GM10248 (cell line): ENCODE results near the gene TSPAN12.

Experiments used
- CTCF ChIA-PET: fragments of 300-600 bp; sonication (Branson Sonifier 250); formaldehyde crosslinking; extraction: SDS; loops from one replicate; lab custom pipeline; 2021; ENCODE audit warnings: antibody characterized with exemption; lab: Yijun Ruan, JAX
- POLR2A ChIA-PET: fragments of 350-650 bp; sonication (Branson Sonifier 250); formaldehyde crosslinking; extraction: SDS; loops from one replicate; lab custom pipeline; 2020; ENCODE audit warnings: antibody characterized with exemption; lab: Yijun Ruan, JAX
- DNase-seq: peaks from one replicate; pipeline ENCODE4 v3.0.0; 2012; ENCODE audit errors: extremely low spot score
- TF ChIP-seq, protein P1 (sequence below): IDR thresholded peaks from 2 replicates; pipeline ENCODE4 v1.5.1; 2012; ENCODE audit warnings: mild to moderate bottlenecking, low read depth; ENCODE audit errors: extremely low read depth, missing control alignments, control extremely low read depth

TSPAN12 gene

DNA sequence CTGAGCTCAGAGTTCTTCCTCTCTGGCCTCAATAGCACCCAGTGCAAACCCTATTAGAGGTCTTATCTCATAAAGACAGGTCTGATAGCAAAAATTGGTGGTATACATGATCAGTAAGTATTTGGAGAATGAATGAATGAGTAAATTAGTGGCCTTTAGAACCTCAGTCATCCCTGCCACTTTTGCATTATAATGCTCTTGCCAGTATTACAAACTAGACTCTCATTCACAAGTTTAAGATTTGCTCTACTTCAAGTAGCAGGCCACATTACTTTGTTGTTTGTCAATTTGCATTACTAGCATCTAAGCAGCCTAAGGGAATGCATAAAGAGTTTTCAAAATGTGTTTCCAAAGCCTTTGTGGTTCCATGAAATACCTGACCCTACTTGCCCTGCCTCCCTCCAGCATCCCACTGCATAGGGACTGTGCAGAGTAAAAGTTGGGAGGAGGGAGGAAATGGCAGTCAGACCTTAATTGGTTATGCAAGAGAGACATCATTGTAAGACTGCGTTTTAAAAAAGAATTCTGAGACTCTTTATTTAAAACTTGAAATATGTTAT is 21.3 kb downstream of the TSPAN12 start:
- DNase-seq = no peak
- POLR2A ChIA-PET = no interaction called here
- TF ChIP-seq, protein P1, sequence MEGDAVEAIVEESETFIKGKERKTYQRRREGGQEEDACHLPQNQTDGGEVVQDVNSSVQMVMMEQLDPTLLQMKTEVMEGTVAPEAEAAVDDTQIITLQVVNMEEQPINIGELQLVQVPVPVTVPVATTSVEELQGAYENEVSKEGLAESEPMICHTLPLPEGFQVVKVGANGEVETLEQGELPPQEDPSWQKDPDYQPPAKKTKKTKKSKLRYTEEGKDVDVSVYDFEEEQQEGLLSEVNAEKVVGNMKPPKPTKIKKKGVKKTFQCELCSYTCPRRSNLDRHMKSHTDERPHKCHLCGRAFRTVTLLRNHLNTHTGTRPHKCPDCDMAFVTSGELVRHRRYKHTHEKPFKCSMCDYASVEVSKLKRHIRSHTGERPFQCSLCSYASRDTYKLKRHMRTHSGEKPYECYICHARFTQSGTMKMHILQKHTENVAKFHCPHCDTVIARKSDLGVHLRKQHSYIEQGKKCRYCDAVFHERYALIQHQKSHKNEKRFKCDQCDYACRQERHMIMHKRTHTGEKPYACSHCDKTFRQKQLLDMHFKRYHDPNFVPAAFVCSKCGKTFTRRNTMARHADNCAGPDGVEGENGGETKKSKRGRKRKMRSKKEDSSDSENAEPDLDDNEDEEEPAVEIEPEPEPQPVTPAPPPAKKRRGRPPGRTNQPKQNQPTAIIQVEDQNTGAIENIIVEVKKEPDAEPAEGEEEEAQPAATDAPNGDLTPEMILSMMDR = no peak
- CTCF ChIA-PET = interaction anchor here (1.2 to 2.0 kb wide), 3 partner anchors 13 to 45 kb away, joined by 3 to 7 read pairs (median 4); partner anchors contain the start of gene TSPAN12

DNA sequence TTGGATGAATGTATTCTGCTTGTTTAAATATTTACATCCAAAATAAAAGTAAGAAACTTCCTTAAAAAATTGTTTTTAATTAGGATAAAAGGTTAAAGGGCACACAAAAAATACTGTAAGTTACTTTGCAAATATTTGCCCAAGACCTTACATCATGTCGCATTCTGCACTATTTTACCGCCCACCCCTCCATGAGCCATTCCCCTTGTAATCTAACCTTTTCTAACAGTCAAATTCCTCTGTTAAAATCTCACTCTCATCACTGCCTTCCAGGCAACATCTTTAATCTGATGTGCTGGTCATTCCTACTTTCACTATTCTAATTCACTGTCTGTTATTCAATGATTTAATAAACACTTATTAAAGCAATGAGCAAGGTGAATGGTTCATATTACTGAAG is 23.2 kb downstream of the TSPAN12 start:
- CTCF ChIA-PET = interaction anchor here (1.0 to 2.1 kb wide), 6 partner anchors 9 to 42 kb away, joined by 3 to 7 read pairs (median 5); partner anchors contain the start of gene TSPAN12
- POLR2A ChIA-PET = no interaction called here
- TF ChIP-seq, protein P1 = no peak
- DNase-seq = no peak

DNA sequence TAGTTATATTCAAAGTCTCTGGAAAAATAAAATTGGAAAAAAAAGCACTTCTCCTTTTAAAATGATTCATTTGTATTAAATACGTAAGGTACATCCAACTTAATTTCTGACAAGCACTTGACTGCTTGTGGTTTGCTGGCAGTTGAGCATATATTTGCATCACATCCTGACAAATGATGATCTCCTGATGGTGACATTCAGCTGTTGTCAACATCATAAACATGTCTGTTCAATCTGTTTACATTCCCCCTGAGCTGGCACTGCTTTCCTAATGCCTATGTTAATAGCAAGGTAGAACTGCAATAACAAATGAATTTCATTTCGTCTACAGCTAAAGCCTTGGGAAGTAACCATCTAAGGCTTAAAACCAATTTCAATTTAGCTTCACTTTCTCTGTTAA is 24.4 kb downstream of the TSPAN12 start:
- ChIA-PET POLR2A (no interaction called here), CTCF (interaction anchor here (1.0 to 2.1 kb wide), 5 partner anchors 10 to 41 kb away, joined by 3 to 11 read pairs (median 6); partner anchors contain the start of gene TSPAN12)
- TF ChIP-seq, protein P1 = no peak
- DNase-seq = no peak

DNA sequence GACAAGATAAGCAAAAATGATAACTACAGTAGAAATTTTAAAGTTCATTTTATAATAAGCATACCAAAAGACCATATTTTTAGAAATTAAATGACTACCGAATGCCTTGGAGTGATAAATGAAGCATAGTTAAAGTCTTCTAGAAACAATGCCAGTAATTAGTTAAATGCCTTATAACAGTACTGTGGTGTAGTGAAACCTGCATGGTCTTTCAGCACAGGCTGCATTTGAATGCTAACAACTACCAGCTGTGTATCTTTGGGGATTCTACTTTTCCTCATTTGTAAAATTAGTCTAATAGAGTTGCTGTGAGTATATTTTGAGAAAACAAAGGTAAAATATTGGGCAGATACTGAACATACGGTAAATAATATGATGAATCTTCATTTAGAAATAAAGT is 25.1 kb downstream of the TSPAN12 start:
- CTCF ChIA-PET = interaction anchor here (0.9 to 2.1 kb wide), 4 partner anchors 11 to 40 kb away, joined by 3 to 11 read pairs (median 5); no protein-coding TSS in a partner anchor
- no peak for DNase-seq
- TF ChIP-seq, protein P1 = no peak
- POLR2A ChIA-PET = no interaction called here

DNA sequence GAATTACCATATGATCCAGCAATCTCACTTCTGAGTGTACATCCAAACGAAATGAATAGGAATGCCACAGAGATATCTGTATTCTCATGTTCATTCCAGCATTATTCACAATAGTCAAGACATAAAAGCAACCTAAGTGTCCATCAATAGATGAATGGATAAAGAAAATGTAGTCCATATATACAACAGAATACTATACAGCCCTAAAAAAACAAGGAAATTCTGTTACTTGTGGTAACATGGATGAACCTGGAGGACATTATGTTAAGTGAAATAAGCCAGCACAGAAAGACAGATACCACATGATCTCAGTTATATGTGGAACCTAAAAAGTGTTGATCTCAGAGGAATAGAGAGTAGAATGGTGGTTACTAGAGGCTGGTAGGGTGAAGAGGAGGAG is 26.7 kb downstream of the TSPAN12 start:
- POLR2A ChIA-PET = no interaction called here
- no peak for DNase-seq
- CTCF ChIA-PET = no interaction called here
- TF ChIP-seq, protein P1 = no peak

DNA sequence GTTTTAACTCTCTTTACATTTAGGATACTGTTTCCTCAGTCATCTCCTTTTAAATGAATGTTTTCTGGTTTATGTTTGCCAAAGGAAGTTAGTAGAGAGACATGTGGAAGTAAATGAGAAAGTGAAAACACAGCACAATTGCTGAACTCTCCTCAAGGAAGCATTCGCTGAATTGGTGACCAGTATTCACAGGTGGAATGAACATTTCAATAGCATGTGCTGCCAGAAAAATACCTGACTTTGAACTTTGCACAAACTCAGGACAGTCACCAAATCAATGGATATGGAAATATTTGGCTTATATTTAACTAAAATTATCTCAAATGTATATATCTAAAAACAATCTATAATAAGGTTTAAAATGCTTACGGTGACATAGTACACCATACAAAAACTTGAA is 28.5 kb downstream of the TSPAN12 start:
- POLR2A ChIA-PET = no interaction called here
- no peak for DNase-seq
- CTCF ChIA-PET = no interaction called here
- TF ChIP-seq, protein P1 = no peak

DNA sequence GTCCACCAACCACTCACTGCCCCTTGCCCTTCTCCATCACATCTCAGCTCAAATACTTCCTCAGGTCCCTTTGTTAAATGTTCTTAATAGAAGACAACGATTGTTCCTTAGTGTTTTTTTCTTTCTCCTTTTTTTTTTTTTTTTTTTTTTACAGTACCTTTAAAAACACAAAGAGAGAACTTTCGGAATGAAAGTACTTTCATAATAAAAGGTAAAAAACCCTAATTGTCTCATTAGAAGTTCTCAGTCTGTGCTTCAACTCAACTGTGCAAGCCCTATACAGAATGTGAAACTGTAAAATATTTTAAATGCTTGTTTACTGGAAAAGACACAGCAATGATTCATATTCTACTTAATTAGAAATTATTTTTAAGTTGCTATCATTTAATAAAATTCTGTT is 29.4 kb downstream of the TSPAN12 start:
- DNase-seq = no peak
- CTCF ChIA-PET = interaction anchor here (1.0 kb wide), 1 partner anchor 12 kb away, joined by 3 read pairs; no protein-coding TSS in a partner anchor
- POLR2A ChIA-PET = interaction anchor here (0.7 kb wide), 1 partner anchor 269 kb away, joined by 8 read pairs; no protein-coding TSS in a partner anchor

More for the DNA sequence above, 29.4 kb downstream of the TSPAN12 start:
- TF ChIP-seq, protein P1 = no peak
